Measurements from ENCODE around the gene HSPD1. TPM values are rescaled to one million over a fixed set of nuclear protein-coding genes. Genes with fewer than 3 reads are reported as not detected.

HSPD1 gene
- total and polyA plus RNA-seq, 2 of the 13 experiments (the other 11 are each of a cell fraction or from before 2014, with no cell fraction given): 685 to 2,610 TPM

- TF ChIP-seq POGK (CRISPR knock-in tag; conservative IDR thresholded peaks at IDR 0.05) (no peak), HMGXB3 (CRISPR knock-in tag; IDR thresholded peaks at IDR 0.05; ENCODE audit: borderline replicate concordance) (no peak), TAF1 (CRISPR knock-in tag; IDR thresholded peaks at IDR 0.05) (no peak), HIC2 (CRISPR knock-in tag; IDR thresholded peaks at IDR 0.05; ENCODE audit: low read depth) (peak; percentile 55), ZNF773 (CRISPR knock-in tag; IDR thresholded peaks at IDR 0.05; ENCODE audit: borderline replicate concordance) (no peak), ZNF121 (CRISPR knock-in tag; IDR thresholded peaks at IDR 0.05) (peak; percentile 78; the same call in 1 of the 2 replicates), KAT8 (CRISPR knock-in tag; IDR thresholded peaks at IDR 0.05) (no peak), THAP9 (CRISPR knock-in tag; IDR thresholded peaks at IDR 0.05; ENCODE audit: borderline replicate concordance) (no peak; the same call in 1 of the 2 replicates), JDP2 (CRISPR knock-in tag; IDR thresholded peaks at IDR 0.05; ENCODE audit: borderline replicate concordance) (no peak), ZBTB8A (CRISPR knock-in tag; IDR thresholded peaks at IDR 0.05; ENCODE audit: borderline replicate concordance, low read depth) (no peak), MEIS1 (CRISPR knock-in tag; IDR thresholded peaks at IDR 0.05; ENCODE audit: borderline replicate concordance) (0 out of 2 replicates have a peak, but pooled peaks have one; percentile 0), BHLHE40 (IDR thresholded peaks at IDR 0.05; ENCODE audit: low read length) (no peak)
- TF ChIP-seq, protein P1, sequence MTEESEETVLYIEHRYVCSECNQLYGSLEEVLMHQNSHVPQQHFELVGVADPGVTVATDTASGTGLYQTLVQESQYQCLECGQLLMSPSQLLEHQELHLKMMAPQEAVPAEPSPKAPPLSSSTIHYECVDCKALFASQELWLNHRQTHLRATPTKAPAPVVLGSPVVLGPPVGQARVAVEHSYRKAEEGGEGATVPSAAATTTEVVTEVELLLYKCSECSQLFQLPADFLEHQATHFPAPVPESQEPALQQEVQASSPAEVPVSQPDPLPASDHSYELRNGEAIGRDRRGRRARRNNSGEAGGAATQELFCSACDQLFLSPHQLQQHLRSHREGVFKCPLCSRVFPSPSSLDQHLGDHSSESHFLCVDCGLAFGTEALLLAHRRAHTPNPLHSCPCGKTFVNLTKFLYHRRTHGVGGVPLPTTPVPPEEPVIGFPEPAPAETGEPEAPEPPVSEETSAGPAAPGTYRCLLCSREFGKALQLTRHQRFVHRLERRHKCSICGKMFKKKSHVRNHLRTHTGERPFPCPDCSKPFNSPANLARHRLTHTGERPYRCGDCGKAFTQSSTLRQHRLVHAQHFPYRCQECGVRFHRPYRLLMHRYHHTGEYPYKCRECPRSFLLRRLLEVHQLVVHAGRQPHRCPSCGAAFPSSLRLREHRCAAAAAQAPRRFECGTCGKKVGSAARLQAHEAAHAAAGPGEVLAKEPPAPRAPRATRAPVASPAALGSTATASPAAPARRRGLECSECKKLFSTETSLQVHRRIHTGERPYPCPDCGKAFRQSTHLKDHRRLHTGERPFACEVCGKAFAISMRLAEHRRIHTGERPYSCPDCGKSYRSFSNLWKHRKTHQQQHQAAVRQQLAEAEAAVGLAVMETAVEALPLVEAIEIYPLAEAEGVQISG (CRISPR knock-in tag; IDR thresholded peaks at IDR 0.05): no peak
Measured at GRCh38 chr2:197480165-197481036, 19.2 kb downstream of the HSPD1 start (continued).
